KOPT-K1 (cell line): ENCODE data around the gene UBE2E3.
"Not testable (repeated sequence)": the region's sequence is repeated elsewhere in the genome, so short reads cannot be mapped to it uniquely, and the experiment has no call there.

ENCODE experiments used
- H3K27ac ChIP-seq: fragments of 200-600 bp; sonication (generic); 2 replicates; pipeline ENCODE4 v1.5.1; 2016; ENCODE audit warnings: antibody characterized with exemption, mild to moderate bottlenecking, low read depth, low read length; ENCODE audit not compliant: poor library complexity, severe bottlenecking
- H3K36me3 ChIP-seq: fragments of 200-600 bp; sonication (generic); 2 replicates; pipeline ENCODE4 v1.5.1; 2017; ENCODE audit warnings: antibody characterized with exemption, mild to moderate bottlenecking, low read length, moderate library complexity; ENCODE audit not compliant: insufficient read depth
- H3K9me3 ChIP-seq: fragments of 200-600 bp; sonication (generic); 2 replicates; pipeline ENCODE4 v1.5.1; 2017; ENCODE audit warnings: antibody characterized with exemption, low read length, mild to moderate bottlenecking; ENCODE audit not compliant: insufficient read depth, poor library complexity, severe bottlenecking

Gene UBE2E3

GRCh38 chr2:180980106-180980942, at the start of gene UBE2E3:
UBE2E3 (plus strand) TSS chr2:180980605; CDS start chr2:180982043, 1,438 bp downstream.
- H3K9me3 ChIP-seq = no peaks in the 10 kb centered on the region
- no peaks in the 10 kb centered on the region for H3K36me3 ChIP-seq
- H3K27ac ChIP-seq = peak within 1 kb of the TSS; percentile 20

DNA sequence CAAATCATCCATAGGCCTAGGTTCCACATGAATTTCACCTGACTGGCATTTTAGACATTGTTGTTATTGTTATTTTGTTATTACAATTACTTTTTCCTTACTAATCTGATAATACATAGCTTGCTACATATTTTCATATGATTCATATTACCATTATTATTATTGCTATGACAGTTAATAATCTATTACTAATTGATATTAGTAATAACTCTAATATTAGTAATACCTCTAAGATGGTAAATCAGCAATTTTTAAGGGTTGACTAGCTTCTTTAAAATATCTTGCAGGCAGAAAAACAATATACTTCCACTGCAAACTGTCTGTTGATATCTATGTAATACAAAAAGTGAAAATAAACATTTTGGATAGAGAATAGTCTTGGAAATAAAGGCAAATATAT, 48.6 kb upstream of the UBE2E3 start:
- no peaks in the 10 kb centered on the region for H3K36me3 ChIP-seq

DNA sequence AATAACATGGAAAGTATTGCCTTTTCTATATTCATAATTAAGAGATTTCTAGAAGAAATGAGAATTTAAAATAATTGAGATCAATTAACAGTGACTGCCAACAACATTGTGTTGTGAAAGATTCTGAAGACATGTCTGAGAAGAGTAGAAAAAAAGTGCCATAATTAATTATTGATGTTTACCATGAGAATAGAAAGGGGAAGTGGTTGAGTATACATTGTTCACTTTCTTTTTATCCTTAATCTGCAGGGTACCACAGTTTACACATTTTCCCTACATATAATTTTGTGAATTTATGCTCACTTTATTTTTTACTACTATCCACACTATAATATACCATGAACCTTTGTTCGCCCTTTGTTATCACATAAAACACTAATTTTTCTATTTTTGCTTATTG, 47.1 kb upstream of the UBE2E3 start:
- Histone ChIP-seq H3K27ac (no peak overlapping the region), H3K9me3 (no peaks in the 10 kb centered on the region), H3K36me3 (no peaks in the 10 kb centered on the region)

More for the DNA sequence above, 48.6 kb upstream of the UBE2E3 start:
- Histone ChIP-seq H3K27ac (no peak overlapping the region), H3K9me3 (no peaks in the 10 kb centered on the region)

- Histone ChIP-seq H3K36me3 (no peaks in the 10 kb centered on the region), H3K27ac (no peak overlapping the region), H3K9me3 (no peaks in the 10 kb centered on the region)
Observed at GRCh38 chr2:180934911-180935310, 45.5 kb upstream of the UBE2E3 start.

GRCh38 chr2:180937480-180937879, 42.9 kb upstream of the UBE2E3 start:
- not testable (repeated sequence) for H3K27ac ChIP-seq, H3K9me3 ChIP-seq, H3K36me3 ChIP-seq

GRCh38 chr2:180938451-180938850, 42.0 kb upstream of the UBE2E3 start:
- Histone ChIP-seq H3K9me3 (no peaks in the 10 kb centered on the region), H3K36me3 (no peaks in the 10 kb centered on the region), H3K27ac (no peak overlapping the region)

- Histone ChIP-seq H3K36me3 (no peaks in the 10 kb centered on the region), H3K9me3 (no peaks in the 10 kb centered on the region), H3K27ac (no peak overlapping the region)
Observed at GRCh38 chr2:180943275-180943674, 37.1 kb upstream of the UBE2E3 start.

DNA sequence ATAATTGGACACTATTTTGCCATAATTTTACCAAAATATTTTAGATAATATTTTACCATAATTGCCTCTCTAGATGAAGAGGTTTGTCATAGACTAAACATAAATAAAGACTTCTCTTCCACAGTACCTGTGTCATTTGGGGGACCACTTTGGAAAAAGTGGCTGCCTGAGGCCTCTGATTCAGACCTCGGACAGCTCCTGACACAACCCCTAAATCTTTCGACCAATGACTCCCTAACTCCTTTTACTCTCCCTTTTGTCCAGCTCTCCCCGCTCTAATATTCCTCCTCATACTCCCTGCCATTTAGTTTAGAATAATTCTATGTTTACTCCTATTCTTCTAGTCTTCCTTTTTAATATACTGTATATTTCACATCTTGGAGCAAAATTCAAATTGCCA, 36.0 kb upstream of the UBE2E3 start:
- Histone ChIP-seq H3K36me3 (no peaks in the 10 kb centered on the region), H3K27ac (no peak overlapping the region), H3K9me3 (no peaks in the 10 kb centered on the region)

DNA sequence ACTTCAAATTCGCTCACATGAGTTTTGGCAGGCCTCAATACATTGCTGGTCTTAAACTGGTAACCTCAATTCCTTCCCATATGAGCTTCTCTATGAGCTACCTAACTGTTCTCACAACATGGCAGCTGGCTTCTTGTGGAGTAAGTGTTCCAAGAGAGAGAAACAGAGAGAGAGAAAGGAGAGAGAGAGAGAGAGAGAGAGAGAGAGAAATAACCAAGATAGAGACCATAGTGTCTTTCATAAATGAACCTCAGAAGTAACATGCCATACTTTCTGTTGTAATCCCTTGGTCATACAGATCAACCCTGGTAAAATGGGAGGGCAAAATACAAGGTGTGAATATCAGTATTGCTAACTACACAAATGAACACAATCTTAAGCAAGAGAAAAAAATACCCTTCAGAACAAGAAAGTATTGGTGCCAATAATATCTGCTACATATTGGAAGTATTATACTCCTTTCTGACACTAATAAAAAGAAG, 33.2 kb upstream of the UBE2E3 start:
- Histone ChIP-seq H3K9me3 (no peaks in the 10 kb centered on the region), H3K27ac (no peak overlapping the region), H3K36me3 (no peaks in the 10 kb centered on the region)

- H3K9me3 ChIP-seq = no peaks in the 10 kb centered on the region
- H3K27ac ChIP-seq = no peak overlapping the region
- H3K36me3 ChIP-seq = no peaks in the 10 kb centered on the region
Observed at GRCh38 chr2:180949896-180950295, 30.5 kb upstream of the UBE2E3 start.

DNA sequence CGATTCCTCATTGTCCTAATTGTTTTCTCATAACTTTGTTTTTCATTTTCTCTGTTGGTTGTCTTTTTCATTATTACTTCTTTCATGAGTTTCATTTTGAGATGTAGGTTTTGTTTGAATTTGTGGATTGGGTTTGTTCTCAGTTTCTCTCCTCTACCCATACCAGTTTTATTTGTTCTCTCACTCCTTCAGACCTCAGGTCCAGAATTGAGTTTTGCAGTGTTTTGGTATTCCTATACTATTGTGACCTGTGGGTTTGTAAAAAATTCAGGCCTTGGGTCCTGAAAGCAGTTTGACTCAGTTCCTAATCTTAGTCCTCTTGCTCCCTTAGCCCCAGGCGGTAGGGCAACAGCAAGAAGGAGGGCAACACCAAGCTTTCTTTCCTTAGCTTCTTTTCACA, 28.3 kb upstream of the UBE2E3 start:
- no peak overlapping the region for H3K27ac ChIP-seq
- H3K9me3 ChIP-seq = no peaks in the 10 kb centered on the region
- no peaks in the 10 kb centered on the region for H3K36me3 ChIP-seq

GRCh38 chr2:180952731-180953336, 27.6 kb upstream of the UBE2E3 start:
- no peaks in the 10 kb centered on the region for H3K9me3 ChIP-seq
- no peak overlapping the region for H3K27ac ChIP-seq
- H3K36me3 ChIP-seq = no peaks in the 10 kb centered on the region

GRCh38 chr2:180953550-180953949, 26.9 kb upstream of the UBE2E3 start:
- no peak overlapping the region for H3K27ac ChIP-seq
- no peaks in the 10 kb centered on the region for H3K36me3 ChIP-seq
- no peaks in the 10 kb centered on the region for H3K9me3 ChIP-seq

DNA sequence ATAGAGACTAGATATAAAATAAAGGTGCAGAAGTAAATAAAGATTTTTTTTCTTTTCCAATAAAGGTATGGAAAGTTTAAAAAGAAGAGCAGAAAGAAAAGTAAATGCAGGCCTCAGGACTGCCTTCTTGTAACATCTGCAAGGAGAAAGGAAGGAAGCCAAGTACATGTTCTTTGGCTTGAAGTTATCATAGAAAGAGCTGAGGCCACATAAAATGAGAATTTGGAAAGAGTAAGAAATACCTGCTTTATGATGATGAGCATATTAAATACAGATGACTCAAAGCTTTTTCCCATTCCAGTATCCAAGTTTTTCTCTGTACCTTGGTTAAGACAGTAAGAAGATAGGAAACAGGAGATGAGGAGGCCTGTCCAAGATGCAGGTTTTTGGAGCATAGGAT, 25.3 kb upstream of the UBE2E3 start:
- no peak overlapping the region for H3K27ac ChIP-seq
- no peaks in the 10 kb centered on the region for H3K36me3 ChIP-seq
- H3K9me3 ChIP-seq = no peaks in the 10 kb centered on the region

- no peak overlapping the region for H3K27ac ChIP-seq
- no peaks in the 10 kb centered on the region for H3K9me3 ChIP-seq
- H3K36me3 ChIP-seq = no peaks in the 10 kb centered on the region
Observed at GRCh38 chr2:180959787-180960186, 20.6 kb upstream of the UBE2E3 start.

DNA sequence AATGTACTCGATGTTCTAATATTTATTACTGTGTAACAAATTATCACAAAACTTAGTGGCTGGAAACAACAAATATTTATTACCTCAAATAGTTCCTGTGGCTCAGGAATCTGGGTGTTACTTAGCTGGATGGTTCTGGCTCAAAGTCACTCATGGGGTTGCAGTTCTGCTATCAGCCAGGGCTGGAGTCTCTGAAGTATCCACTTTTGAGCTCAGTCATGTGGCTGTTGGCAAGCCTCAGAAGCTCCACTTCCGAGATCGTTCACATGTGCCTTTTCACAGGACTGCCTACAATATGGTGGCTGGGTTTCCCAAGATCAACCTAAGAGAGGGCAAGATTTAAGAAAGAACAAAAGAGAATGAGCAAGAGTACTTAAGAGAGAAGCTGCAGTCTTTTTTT, 19.4 kb upstream of the UBE2E3 start:
- H3K36me3 ChIP-seq = no peaks in the 10 kb centered on the region
- no peak overlapping the region for H3K27ac ChIP-seq
- no peaks in the 10 kb centered on the region for H3K9me3 ChIP-seq
